ENCODE results near the gene TSHZ2.

TSHZ2 gene

DNA sequence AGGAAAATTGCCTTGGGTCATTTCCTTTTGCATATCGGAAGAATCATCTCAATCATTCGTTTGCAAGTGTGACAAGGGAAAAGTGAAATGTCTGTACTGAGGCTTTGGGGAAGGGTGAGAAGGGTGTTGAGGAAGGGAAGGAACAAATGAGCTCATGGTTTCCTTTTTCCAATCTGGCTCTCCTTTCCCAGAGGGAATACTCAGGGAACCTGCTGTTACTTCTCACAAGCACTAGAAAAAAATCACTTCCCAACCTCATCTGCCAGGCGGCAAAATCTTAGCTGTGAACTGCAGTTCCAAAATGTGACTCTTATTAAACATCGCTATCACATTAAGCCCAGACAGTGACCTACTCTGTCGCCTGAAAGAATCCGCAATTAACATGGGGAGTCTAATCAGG is 363.4 kb downstream of the TSHZ2 start:
- H3K27me3 ChIP-seq (ENCODE audit: control insufficient read depth, insufficient read depth, low read length) = no peaks in the 10 kb centered on the region
- H3K9me3 ChIP-seq (ENCODE audit: control insufficient read depth, insufficient read depth, low read depth, low read length) = no peaks in the 10 kb centered on the region
- no peak overlapping the region for H3K27ac ChIP-seq (ENCODE audit: low read depth, low read length)
- H3K9ac ChIP-seq (ENCODE audit: low read length) = no peak overlapping the region
- peaks cover 14% of the 10 kb centered on the region for H3K4me1 ChIP-seq (ENCODE audit: control insufficient read depth, insufficient read depth, low read length)
- H3K4me3 ChIP-seq (ENCODE audit: low read depth, low read length) = no peak overlapping the region
- no peaks in the 10 kb centered on the region for H3K36me3 ChIP-seq (ENCODE audit: control insufficient read depth, insufficient read depth, low read length)

- Histone ChIP-seq H3K27me3 (ENCODE audit: control insufficient read depth, insufficient read depth, low read length) (no peaks in the 10 kb centered on the region), H3K4me3 (ENCODE audit: low read depth, low read length) (no peak overlapping the region), H3K9ac (ENCODE audit: low read length) (no peak overlapping the region), H3K9me3 (ENCODE audit: control insufficient read depth, insufficient read depth, low read depth, low read length) (no peaks in the 10 kb centered on the region), H3K36me3 (ENCODE audit: control insufficient read depth, insufficient read depth, low read length) (no peaks in the 10 kb centered on the region), H3K4me1 (ENCODE audit: control insufficient read depth, insufficient read depth, low read length) (peaks cover under 1% of the 10 kb centered on the region; the same call in 1 of the 2 replicates), H3K27ac (ENCODE audit: low read depth, low read length) (no peak overlapping the region)
These were observed 364.7 kb downstream of the TSHZ2 start for GRCh38 chr20:53336892-53337291.

DNA sequence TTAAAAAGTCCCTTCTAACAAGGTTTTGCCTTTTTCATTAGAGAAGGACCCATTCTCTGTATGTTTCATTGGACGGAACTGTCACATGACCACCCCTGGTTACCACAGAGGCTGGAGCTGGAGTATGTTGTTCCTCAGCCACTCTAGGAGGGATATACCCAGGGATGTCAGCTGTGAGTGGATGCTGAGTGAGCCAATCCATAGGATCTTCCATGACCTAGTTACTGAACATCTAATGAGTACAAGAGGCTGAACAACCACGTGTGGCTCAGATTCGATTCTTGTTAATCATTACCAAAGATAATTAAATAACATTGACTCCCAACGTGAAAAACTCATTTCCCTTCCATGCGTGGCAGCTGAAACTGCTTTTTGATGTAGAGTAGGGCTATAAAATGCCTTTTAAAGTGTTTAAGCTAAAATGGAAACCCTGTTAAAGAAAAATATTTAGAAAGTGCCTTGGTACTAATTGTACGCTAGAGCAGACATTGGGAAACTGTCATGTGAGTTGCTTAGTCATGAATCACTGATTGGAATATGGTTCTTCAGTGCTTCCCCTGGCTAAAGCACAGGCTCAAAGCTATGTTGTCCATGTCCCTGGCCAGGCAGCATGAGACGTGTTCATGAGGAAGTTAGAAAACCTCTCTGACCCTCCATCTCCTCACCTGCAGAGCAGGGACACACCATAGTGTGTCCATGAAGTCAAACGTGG is 365.4 kb downstream of the TSHZ2 start:
- Histone ChIP-seq H3K4me1 (ENCODE audit: control insufficient read depth, insufficient read depth, low read length) (no peaks in the 10 kb centered on the region), H3K27me3 (ENCODE audit: control insufficient read depth, insufficient read depth, low read length) (no peaks in the 10 kb centered on the region), H3K9me3 (ENCODE audit: control insufficient read depth, insufficient read depth, low read depth, low read length) (no peaks in the 10 kb centered on the region), H3K27ac (ENCODE audit: low read depth, low read length) (no peak overlapping the region), H3K36me3 (ENCODE audit: control insufficient read depth, insufficient read depth, low read length) (no peaks in the 10 kb centered on the region), H3K4me3 (ENCODE audit: low read depth, low read length) (no peak overlapping the region), H3K9ac (ENCODE audit: low read length) (no peak overlapping the region)

DNA sequence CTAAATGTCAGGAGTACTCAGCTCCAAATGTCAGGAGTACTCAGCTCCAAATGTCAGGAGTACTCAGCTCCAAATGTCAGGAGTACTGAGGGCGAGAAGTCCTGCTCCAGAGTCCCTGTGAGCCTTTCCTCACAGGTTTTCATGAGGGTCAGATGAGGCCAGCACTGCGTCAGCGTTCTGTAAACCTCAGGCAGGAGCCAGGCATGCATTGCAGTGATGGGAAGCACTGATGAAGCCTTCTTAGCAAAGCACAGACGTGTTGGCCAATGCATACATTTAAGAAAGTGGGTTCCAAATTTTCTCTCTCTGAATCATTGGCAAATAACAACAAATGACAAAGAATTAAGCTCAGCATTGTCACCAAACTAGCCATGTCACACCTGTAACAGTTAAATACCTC is 366.6 kb downstream of the TSHZ2 start:
- no peak overlapping the region for H3K27ac ChIP-seq (ENCODE audit: low read depth, low read length)
- H3K9me3 ChIP-seq (ENCODE audit: control insufficient read depth, insufficient read depth, low read depth, low read length) = no peaks in the 10 kb centered on the region
- no peak overlapping the region for H3K4me3 ChIP-seq (ENCODE audit: low read depth, low read length)
- H3K4me1 ChIP-seq (ENCODE audit: control insufficient read depth, insufficient read depth, low read length) = no peaks in the 10 kb centered on the region
- no peak overlapping the region for H3K9ac ChIP-seq (ENCODE audit: low read length)
- no peaks in the 10 kb centered on the region for H3K27me3 ChIP-seq (ENCODE audit: control insufficient read depth, insufficient read depth, low read length)
- no peaks in the 10 kb centered on the region for H3K36me3 ChIP-seq (ENCODE audit: control insufficient read depth, insufficient read depth, low read length)

DNA sequence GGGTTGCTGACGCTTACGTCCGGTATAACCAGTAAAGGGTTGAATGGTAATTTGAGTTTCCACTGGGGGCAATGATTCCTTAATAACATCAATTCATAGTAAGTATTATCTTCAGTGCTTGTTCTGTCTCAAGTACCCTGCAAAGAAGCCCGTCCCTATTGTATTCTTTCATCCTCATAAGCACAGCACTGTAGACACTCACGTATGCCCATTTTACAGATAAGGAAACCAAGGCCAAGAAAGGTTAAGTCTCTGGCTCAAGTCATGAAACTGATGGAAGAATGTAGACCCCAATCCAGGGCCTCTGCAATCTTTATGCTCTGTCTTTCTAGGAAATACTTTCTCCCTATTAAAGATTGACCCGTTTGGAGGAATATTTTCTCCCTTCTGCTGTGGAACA is 370.3 kb downstream of the TSHZ2 start:
- Histone ChIP-seq H3K9ac (ENCODE audit: low read length) (no peak overlapping the region), H3K4me1 (ENCODE audit: control insufficient read depth, insufficient read depth, low read length) (no peaks in the 10 kb centered on the region), H3K27me3 (ENCODE audit: control insufficient read depth, insufficient read depth, low read length) (no peaks in the 10 kb centered on the region), H3K36me3 (ENCODE audit: control insufficient read depth, insufficient read depth, low read length) (no peaks in the 10 kb centered on the region), H3K4me3 (ENCODE audit: low read depth, low read length) (no peak overlapping the region), H3K27ac (ENCODE audit: low read depth, low read length) (no peak overlapping the region), H3K9me3 (ENCODE audit: control insufficient read depth, insufficient read depth, low read depth, low read length) (no peaks in the 10 kb centered on the region)

- H3K9me3 ChIP-seq (ENCODE audit: control insufficient read depth, insufficient read depth, low read depth, low read length) = no peaks in the 10 kb centered on the region
- no peak overlapping the region for H3K4me3 ChIP-seq (ENCODE audit: low read depth, low read length)
- no peak overlapping the region for H3K9ac ChIP-seq (ENCODE audit: low read length)
- H3K27ac ChIP-seq (ENCODE audit: low read depth, low read length) = no peak overlapping the region
- H3K4me1 ChIP-seq (ENCODE audit: control insufficient read depth, insufficient read depth, low read length) = no peaks in the 10 kb centered on the region
- no peaks in the 10 kb centered on the region for H3K36me3 ChIP-seq (ENCODE audit: control insufficient read depth, insufficient read depth, low read length)
- no peaks in the 10 kb centered on the region for H3K27me3 ChIP-seq (ENCODE audit: control insufficient read depth, insufficient read depth, low read length)
These were observed 371.3 kb downstream of the TSHZ2 start for GRCh38 chr20:53343448-53343847.

DNA sequence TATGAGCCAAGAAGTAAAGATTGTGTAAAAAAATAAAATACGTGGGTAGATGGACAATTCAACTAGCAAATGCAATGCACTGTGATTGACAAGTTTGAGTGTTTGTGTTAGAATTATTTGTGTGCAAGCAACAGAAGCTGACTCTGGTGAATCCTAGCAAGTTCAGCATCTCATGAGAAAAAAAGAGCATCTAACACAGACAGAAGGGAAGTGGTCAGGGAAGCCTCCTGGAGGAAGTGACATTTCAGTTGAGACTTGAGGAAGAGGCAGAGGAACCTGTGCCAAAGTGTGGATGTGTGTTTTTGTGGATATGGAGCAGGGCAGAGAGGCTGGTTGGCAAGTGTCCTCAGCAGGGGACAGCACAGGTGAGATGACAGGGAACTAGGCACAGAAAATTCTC is 372.7 kb downstream of the TSHZ2 start:
- H3K4me1 ChIP-seq (ENCODE audit: control insufficient read depth, insufficient read depth, low read length) = no peaks in the 10 kb centered on the region
- no peaks in the 10 kb centered on the region for H3K36me3 ChIP-seq (ENCODE audit: control insufficient read depth, insufficient read depth, low read length)
- no peaks in the 10 kb centered on the region for H3K9me3 ChIP-seq (ENCODE audit: control insufficient read depth, insufficient read depth, low read depth, low read length)
- H3K4me3 ChIP-seq (ENCODE audit: low read depth, low read length) = no peak overlapping the region
- no peaks in the 10 kb centered on the region for H3K27me3 ChIP-seq (ENCODE audit: control insufficient read depth, insufficient read depth, low read length)
- H3K9ac ChIP-seq (ENCODE audit: low read length) = no peak overlapping the region
- no peak overlapping the region for H3K27ac ChIP-seq (ENCODE audit: low read depth, low read length)

GRCh38 chr20:53345536-53346334 is 373.6 kb downstream of the TSHZ2 start:
- H3K9ac ChIP-seq (ENCODE audit: low read length) = no peak overlapping the region
- no peak overlapping the region for H3K4me3 ChIP-seq (ENCODE audit: low read depth, low read length)
- H3K4me1 ChIP-seq (ENCODE audit: control insufficient read depth, insufficient read depth, low read length) = no peaks in the 10 kb centered on the region
- no peaks in the 10 kb centered on the region for H3K36me3 ChIP-seq (ENCODE audit: control insufficient read depth, insufficient read depth, low read length)
- no peaks in the 10 kb centered on the region for H3K27me3 ChIP-seq (ENCODE audit: control insufficient read depth, insufficient read depth, low read length)
- no peaks in the 10 kb centered on the region for H3K9me3 ChIP-seq (ENCODE audit: control insufficient read depth, insufficient read depth, low read depth, low read length)
- no peak overlapping the region for H3K27ac ChIP-seq (ENCODE audit: low read depth, low read length)

GRCh38 chr20:53346335-53346648 is 374.1 kb downstream of the TSHZ2 start:
- no peak overlapping the region for H3K27ac ChIP-seq (ENCODE audit: low read depth, low read length)
- no peaks in the 10 kb centered on the region for H3K4me1 ChIP-seq (ENCODE audit: control insufficient read depth, insufficient read depth, low read length)
- no peaks in the 10 kb centered on the region for H3K36me3 ChIP-seq (ENCODE audit: control insufficient read depth, insufficient read depth, low read length)
- no peak overlapping the region for H3K9ac ChIP-seq (ENCODE audit: low read length)
- no peak overlapping the region for H3K4me3 ChIP-seq (ENCODE audit: low read depth, low read length)
- no peaks in the 10 kb centered on the region for H3K9me3 ChIP-seq (ENCODE audit: control insufficient read depth, insufficient read depth, low read depth, low read length)
- H3K27me3 ChIP-seq (ENCODE audit: control insufficient read depth, insufficient read depth, low read length) = no peaks in the 10 kb centered on the region

- H3K4me1 ChIP-seq (ENCODE audit: control insufficient read depth, insufficient read depth, low read length) = no peaks in the 10 kb centered on the region
- H3K9me3 ChIP-seq (ENCODE audit: control insufficient read depth, insufficient read depth, low read depth, low read length) = no peaks in the 10 kb centered on the region
- H3K4me3 ChIP-seq (ENCODE audit: low read depth, low read length) = no peak overlapping the region
- H3K27me3 ChIP-seq (ENCODE audit: control insufficient read depth, insufficient read depth, low read length) = no peaks in the 10 kb centered on the region
- no peaks in the 10 kb centered on the region for H3K36me3 ChIP-seq (ENCODE audit: control insufficient read depth, insufficient read depth, low read length)
- no peak overlapping the region for H3K27ac ChIP-seq (ENCODE audit: low read depth, low read length)
- no peak overlapping the region for H3K9ac ChIP-seq (ENCODE audit: low read length)
These were observed 377.6 kb downstream of the TSHZ2 start for GRCh38 chr20:53349730-53350129.

GRCh38 chr20:53352727-53353440 is 380.7 kb downstream of the TSHZ2 start:
- Histone ChIP-seq H3K9me3 (ENCODE audit: control insufficient read depth, insufficient read depth, low read depth, low read length) (peaks cover 8% of the 10 kb centered on the region), H3K27ac (ENCODE audit: low read depth, low read length) (no peak overlapping the region), H3K4me1 (ENCODE audit: control insufficient read depth, insufficient read depth, low read length) (no peaks in the 10 kb centered on the region), H3K27me3 (ENCODE audit: control insufficient read depth, insufficient read depth, low read length) (no peaks in the 10 kb centered on the region), H3K9ac (ENCODE audit: low read length) (no peak overlapping the region), H3K36me3 (ENCODE audit: control insufficient read depth, insufficient read depth, low read length) (no peaks in the 10 kb centered on the region), H3K4me3 (ENCODE audit: low read depth, low read length) (no peak overlapping the region)

Data from HUES6 (cell line).